D721Med (cell line): ENCODE results near the gene GPR62.

ENCODE experiments used
- DNase-seq: peaks from one replicate; pipeline ENCODE4 v3.0.0; 2011; ENCODE audit warnings: low spot score; ENCODE audit not compliant: insufficient read length
- FAIRE-seq: peaks from 2 replicates; lab custom pipeline; 2011; peaks lifted over from hg19 to GRCh38; lab: Jason Lieb, UNC
- TF ChIP-seq, protein P1 (sequence below): IDR thresholded peaks from 2 replicates; pipeline ENCODE4 v1.5.1; 2012; ENCODE audit warnings: mild to moderate bottlenecking, control low read depth; ENCODE audit not compliant: insufficient read depth; ENCODE audit errors: missing control alignments

GPR62 gene

GRCh38 chr3:51950899-51951298, 4.3 kb upstream of the GPR62 start:
- TF ChIP-seq, protein P1, sequence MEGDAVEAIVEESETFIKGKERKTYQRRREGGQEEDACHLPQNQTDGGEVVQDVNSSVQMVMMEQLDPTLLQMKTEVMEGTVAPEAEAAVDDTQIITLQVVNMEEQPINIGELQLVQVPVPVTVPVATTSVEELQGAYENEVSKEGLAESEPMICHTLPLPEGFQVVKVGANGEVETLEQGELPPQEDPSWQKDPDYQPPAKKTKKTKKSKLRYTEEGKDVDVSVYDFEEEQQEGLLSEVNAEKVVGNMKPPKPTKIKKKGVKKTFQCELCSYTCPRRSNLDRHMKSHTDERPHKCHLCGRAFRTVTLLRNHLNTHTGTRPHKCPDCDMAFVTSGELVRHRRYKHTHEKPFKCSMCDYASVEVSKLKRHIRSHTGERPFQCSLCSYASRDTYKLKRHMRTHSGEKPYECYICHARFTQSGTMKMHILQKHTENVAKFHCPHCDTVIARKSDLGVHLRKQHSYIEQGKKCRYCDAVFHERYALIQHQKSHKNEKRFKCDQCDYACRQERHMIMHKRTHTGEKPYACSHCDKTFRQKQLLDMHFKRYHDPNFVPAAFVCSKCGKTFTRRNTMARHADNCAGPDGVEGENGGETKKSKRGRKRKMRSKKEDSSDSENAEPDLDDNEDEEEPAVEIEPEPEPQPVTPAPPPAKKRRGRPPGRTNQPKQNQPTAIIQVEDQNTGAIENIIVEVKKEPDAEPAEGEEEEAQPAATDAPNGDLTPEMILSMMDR = no peak
- FAIRE-seq (no peak), DNase-seq (no peak)

DNA sequence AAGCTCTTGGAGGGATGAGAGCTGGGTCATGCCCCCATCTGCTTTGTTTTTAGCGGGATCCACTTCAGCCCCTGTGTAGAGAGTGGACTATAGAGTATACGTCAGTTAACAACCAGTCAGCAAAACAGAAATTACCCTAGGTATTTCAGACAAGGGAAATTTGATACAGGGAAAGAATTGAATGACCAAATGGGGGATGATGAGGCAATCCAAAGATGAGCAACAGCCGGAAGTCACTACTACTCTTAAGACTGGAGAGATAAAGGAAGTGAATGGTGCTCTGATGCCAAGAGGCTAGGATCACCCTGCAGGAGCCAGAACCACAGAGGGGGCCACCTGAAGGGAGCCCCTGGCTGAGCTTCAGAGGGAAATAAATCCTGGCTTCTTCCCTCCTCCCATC, 1.7 kb upstream of the GPR62 start:
- no peak for DNase-seq
- TF ChIP-seq, protein P1 = no peak
- no peak for FAIRE-seq

DNA sequence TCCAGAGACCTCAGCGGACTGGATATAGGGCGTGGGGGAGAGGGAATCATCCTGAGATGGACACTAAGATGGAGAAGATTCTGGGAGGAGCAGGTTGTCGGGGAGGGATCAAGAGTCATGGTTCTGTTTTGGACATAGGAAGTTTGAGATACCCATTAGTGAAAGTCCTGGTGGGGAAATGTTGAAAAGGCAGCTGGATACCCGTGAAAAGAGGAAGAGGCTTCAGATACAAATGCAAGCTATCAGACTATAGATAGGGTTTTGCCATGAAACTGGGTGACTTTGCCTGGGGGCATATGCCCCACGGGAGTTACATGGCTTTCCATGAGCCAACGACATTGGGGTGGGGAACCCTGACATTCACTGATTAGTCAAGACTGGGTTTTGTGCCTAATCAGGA, 1.1 kb upstream of the GPR62 start:
- TF ChIP-seq, protein P1 = no peak
- DNase-seq = no peak
- no peak for FAIRE-seq

DNA sequence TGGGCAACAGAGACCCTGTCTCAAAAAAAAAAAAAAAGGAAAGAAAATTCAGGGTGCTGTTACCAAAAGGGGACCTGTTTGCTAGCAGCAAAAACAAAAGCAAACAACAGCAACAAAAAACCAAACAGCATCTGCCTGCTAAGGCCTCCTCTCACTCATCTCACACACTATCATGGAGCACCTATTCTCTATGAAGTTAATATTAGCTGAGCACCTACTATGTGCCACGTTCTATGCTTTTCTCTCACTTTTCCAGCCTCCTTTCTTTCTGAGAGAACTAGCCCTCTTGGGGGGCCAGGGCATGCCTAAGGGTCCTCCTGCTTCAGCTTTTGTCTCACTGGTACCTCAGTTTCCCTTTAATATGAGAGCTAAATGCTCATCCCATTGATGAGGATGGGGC, 468 bp upstream of the GPR62 start:
- FAIRE-seq (no peak), DNase-seq (no peak)
- TF ChIP-seq, protein P1 = no peak

GRCh38 chr3:51955893-51956770, 951 bp downstream of the GPR62 start:
- FAIRE-seq (no peak), DNase-seq (no peak)
- TF ChIP-seq, protein P1 = peak; percentile 18

DNA sequence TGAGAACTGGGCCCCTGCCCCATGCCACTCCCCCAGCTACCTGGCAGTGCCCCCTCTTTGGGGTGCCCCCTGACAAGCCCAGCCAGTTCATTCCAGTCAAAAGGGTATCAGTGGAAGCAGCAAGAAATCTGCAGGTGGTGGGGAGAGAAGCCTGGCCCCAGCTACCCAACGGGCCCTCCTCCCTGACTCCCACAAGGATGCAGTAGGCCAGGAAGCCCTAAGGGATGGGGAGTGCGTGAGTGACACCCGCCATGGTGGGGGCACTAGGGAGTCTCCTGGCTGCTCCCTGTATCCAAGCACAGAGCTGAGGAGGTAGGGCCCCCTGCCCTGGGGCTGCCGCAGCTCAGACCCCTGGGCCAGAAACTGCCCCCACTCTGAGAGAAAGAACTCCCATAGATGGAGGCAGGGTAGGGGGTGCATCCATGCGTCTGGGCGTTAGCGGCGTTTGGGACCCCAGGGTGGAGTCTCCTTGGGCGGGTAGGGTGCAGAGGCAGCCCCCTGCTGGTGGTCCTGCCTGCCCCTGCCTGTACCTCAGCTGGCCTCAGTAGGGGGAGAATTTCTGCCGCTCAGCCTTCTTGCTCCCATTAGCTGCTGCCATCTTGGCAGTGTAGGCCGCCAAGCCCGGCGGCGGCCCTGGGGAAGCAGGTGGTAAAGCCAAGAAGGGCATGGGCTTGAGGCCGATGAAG, 2.5 kb downstream of the GPR62 start:
- TF ChIP-seq, protein P1 = no peak
- FAIRE-seq (no peak), DNase-seq (no peak)
